MCF 10A (cell line): ENCODE results near the gene FNDC11. TPM values are rescaled to one million over a fixed set of nuclear protein-coding genes. Genes with fewer than 3 reads are reported as not detected.

ENCODE experiments used
- BruUV-seq: library from RNA; stranded (reverse); fragments of 400-500 nt; replicated peaks from 2 replicates; lab custom pipeline; 2021; lab: Mats Ljungman, UMichigan
- CTCF ChIA-PET: fragments of 300-600 bp; sonication (Branson Sonifier 250); formaldehyde crosslinking; extraction: SDS; loops from one replicate; lab custom pipeline; 2021; ENCODE audit warnings: antibody characterized with exemption, inconsistent platforms; lab: Yijun Ruan, JAX
- POLR2A ChIA-PET: fragments of 300-600, 350-650 bp; sonication (Branson Sonifier 250); formaldehyde crosslinking; extraction: SDS; loops from one replicate; lab custom pipeline; 2020; ENCODE audit warnings: antibody characterized with exemption, inconsistent platforms; lab: Yijun Ruan, JAX
- DNase-seq: peaks from one replicate; pipeline ENCODE4 v3.0.0-alpha.2; 2018; ENCODE audit not compliant: unreplicated experiment
- H3K27ac Mint-ChIP-seq: one replicate; pipeline ENCODE4 v1.8.0; 2022; ENCODE audit warnings: mild to moderate bottlenecking, low read depth, mixed read lengths; ENCODE audit not compliant: unreplicated experiment
- H3K27me3 Mint-ChIP-seq: one replicate; pipeline ENCODE4 v1.8.0; 2022; ENCODE audit warnings: mixed read lengths; ENCODE audit not compliant: insufficient read depth, unreplicated experiment
- H3K36me3 Mint-ChIP-seq: one replicate; pipeline ENCODE4 v1.8.0; 2022; ENCODE audit warnings: mild to moderate bottlenecking, moderate library complexity, mixed read lengths; ENCODE audit not compliant: insufficient read depth, unreplicated experiment
- H3K4me1 Mint-ChIP-seq: one replicate; pipeline ENCODE4 v1.8.0; 2022; ENCODE audit warnings: mixed read lengths; ENCODE audit not compliant: insufficient read depth, unreplicated experiment
- H3K4me3 Mint-ChIP-seq: one replicate; pipeline ENCODE4 v1.8.0; 2022; ENCODE audit warnings: mild to moderate bottlenecking, moderate library complexity, mixed read lengths; ENCODE audit not compliant: unreplicated experiment
- H3K9me3 Mint-ChIP-seq: one replicate; pipeline ENCODE4 v1.8.0; 2022; ENCODE audit warnings: mixed read lengths; ENCODE audit not compliant: unreplicated experiment
- CTCF ChIP-seq: fragments of 200-600 bp; IDR thresholded peaks from one replicate; pipeline ENCODE4 v1.8.0; 2022; ENCODE audit warnings: antibody characterized with exemption, mild to moderate bottlenecking; ENCODE audit not compliant: unreplicated experiment
- intact Hi-C: fragments of 100-400 bp; cut with micrococcal nuclease; formaldehyde crosslinking; loops from 2 replicates; pipeline ENCODE4 v1.14.1; 2022
- total RNA-seq: library from RNA; stranded (reverse); gene quantifications from 2 replicates; pipeline ENCODE4 v1.2.3, GENCODE V29; 2022

The FNDC11 gene
- total RNA-seq, 1 experiment from 2014 or later, result 2.4 TPM

GRCh38 chr20:63560333-63560805, 6.4 kb downstream of the FNDC11 start:
- intact Hi-C loops, result no loop called here
- H3K4me3 Mint-ChIP-seq, result no peak overlapping the region
- POLR2A ChIA-PET, result interaction anchor here (0.6 kb wide), 1 partner anchor 305 kb away, joined by 3 read pairs; no protein-coding TSS in a partner anchor
- H3K27ac Mint-ChIP-seq, result no peak overlapping the region
- no peak for DNase-seq
- H3K4me1 Mint-ChIP-seq, result no peaks in the 10 kb centered on the region
- CTCF ChIA-PET, result interaction anchor here (0.6 kb wide), 1 partner anchor 23 kb away, joined by 3 read pairs; no protein-coding TSS in a partner anchor
- no peaks in the 10 kb centered on the region for H3K27me3 Mint-ChIP-seq
- no TSS peak for BruUV-seq
- no peaks in the 10 kb centered on the region for H3K9me3 Mint-ChIP-seq
- H3K36me3 Mint-ChIP-seq, result no peaks in the 10 kb centered on the region
- no peak for TF ChIP-seq CTCF

GRCh38 chr20:63560856-63561609, 7.1 kb downstream of the FNDC11 start:
- Mint-ChIP-seq H3K4me1 (no peaks in the 10 kb centered on the region), H3K36me3 (no peaks in the 10 kb centered on the region), H3K27me3 (no peaks in the 10 kb centered on the region), H3K9me3 (no peaks in the 10 kb centered on the region), H3K27ac (no peak overlapping the region), H3K4me3 (no peak overlapping the region)
- no peak for TF ChIP-seq CTCF
- ChIA-PET POLR2A (interaction anchor here (0.6 kb wide), 1 partner anchor 305 kb away, joined by 3 read pairs; no protein-coding TSS in a partner anchor), CTCF (interaction anchor here (0.7 kb wide), 1 partner anchor 13 kb away, joined by 3 read pairs; no protein-coding TSS in a partner anchor)
- no peak for DNase-seq
- no TSS peak for BruUV-seq
- intact Hi-C loops, result no loop called here

- Mint-ChIP-seq H3K27me3 (no peaks in the 10 kb centered on the region), H3K9me3 (no peaks in the 10 kb centered on the region), H3K4me1 (no peaks in the 10 kb centered on the region), H3K27ac (no peak overlapping the region), H3K36me3 (no peaks in the 10 kb centered on the region), H3K4me3 (no peak overlapping the region)
- no peak for TF ChIP-seq CTCF
- no peak for DNase-seq
- intact Hi-C loops, result no loop called here
- POLR2A ChIA-PET, result no interaction called here
- no TSS peak for BruUV-seq
- CTCF ChIA-PET, result interaction anchor here (0.5 to 0.8 kb wide), 2 partner anchors 16 to 24 kb away, joined by 3 to 4 read pairs; no protein-coding TSS in a partner anchor
Measured at GRCh38 chr20:63561624-63562396, 7.9 kb downstream of the FNDC11 start.
